ENCODE results near the gene ALDH1A3.
A peak's percentile ranks its signal among the peaks of the same experiment; 100 is the strongest.
"Not testable (repeated sequence)": the region's sequence is repeated elsewhere in the genome, so short reads cannot be mapped to it uniquely, and the experiment has no call there.

The ALDH1A3 gene

DNA sequence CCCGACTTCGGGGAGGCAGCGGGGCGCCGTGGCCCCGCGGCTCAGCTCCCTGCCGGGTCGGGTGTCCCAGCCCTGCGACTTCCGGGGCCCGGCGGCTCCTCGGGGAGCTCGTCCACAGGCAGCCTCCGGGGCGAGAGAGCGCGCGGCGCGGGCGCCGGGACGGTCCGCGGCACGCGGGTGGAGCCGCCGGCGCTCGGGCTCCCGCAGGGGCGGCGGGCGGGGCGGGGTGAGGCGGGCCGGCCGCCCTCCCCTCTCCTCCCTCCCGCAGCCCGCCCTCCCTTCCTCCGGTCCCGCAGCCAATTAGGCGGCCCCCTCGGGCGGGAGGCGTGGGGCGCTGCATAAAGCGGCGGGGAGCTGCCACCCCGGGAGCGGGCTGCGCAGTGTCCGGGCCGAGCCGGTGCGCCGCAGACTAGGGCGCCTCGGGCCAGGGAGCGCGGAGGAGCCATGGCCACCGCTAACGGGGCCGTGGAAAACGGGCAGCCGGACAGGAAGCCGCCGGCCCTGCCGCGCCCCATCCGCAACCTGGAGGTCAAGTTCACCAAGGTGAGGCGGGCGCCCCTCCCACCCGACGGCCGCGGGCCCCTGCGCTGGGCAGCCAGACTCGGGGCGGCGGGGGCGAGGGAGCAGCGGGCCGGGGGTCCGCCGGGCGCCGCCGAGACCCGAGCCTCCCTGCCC lies at the start of gene ALDH1A3:
TSS of gene ALDH1A3 (plus strand) at position 368 of the 675 bp plus-strand sequence. CDS start at position 445, 77 bp downstream.
- DNase-seq (ENCODE audit: low read depth in 1 of 2, low spot score in 1 of 2) = no peak

DNA sequence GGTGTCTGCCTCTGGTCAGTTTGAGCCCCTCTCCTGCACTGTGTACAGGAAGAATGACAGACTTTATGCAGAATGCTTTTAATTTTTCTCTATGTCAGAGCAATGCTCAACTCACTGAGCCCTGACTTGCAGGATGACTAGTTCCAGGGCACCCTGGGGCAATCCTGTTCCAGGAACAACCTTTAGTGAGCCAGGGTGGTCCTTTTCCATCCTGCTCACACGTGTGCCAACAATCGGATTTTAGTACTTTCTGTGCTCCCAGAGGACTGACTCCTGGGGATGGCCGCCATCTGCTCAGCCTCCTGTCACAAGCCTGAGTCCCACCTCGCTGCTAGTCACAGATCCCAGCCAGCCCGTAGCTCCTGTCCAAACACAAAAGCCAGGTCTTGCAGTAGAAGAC lies 48.2 kb upstream of the ALDH1A3 start:
- no peak for DNase-seq (ENCODE audit: low read depth in 1 of 2, low spot score in 1 of 2)

DNA sequence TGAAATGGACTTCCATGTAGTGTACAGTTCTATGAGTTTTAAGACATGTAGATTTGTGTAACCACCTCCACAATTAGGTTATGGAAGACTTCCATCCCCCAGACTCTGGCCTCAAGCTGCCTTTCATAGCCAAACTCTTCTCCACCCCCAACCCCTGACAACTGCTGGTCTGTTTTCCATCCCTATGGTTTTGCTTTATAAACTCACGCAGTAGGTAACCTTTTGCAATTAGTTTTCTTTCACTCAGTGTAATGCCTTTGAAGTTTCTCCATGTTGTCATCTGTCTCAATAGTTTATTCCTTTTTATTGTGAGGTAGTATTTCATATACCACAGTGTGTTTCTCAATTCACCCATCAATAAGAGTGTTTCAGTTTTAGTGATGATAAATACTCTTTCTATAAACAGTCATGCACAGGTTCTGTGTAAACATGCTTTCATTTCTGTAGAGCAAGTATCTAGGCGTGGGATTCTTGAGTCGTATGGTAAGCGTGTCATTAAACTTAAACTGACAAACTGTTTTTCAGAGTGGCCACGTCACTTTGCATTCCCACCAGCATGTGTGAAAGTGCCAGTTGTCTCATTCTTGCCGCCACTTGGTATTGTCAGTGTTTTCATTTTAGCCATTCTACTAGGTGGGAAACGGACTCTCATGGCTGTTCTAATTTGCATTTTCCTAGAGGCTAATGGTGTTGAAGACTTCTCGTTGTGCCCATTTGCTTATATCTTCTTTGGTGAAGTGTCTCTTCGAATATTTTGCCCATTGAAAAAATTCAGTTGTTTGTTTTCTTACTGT lies 47.3 kb upstream of the ALDH1A3 start:
- DNase-seq (ENCODE audit: low read depth in 1 of 2, low spot score in 1 of 2) = no peak

- DNase-seq (ENCODE audit: low read depth in 1 of 2, low spot score in 1 of 2) = no peak
Measured at GRCh38 chr15:100833417-100834389, 45.9 kb upstream of the ALDH1A3 start.

DNA sequence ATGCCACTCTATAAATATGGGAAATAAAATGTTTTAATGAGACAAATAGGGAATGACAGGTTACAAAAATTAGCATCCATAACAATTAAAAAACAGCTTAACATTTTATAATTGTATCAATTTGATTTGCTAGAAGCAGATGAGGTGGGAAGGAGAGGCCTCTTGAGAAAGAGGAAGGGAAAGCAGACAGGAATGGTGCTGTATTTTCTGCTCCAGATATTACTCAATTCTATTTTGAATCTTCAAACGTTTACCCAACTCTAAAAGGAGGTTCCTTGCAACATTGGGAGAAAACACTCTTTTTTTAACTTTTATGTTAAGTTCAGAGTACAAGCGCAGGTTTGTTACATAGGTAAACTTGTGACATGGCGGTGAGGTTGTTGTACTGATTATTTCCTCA lies 44.9 kb upstream of the ALDH1A3 start:
- no peak for DNase-seq (ENCODE audit: low read depth in 1 of 2, low spot score in 1 of 2)

- DNase-seq (ENCODE audit: low read depth in 1 of 2, low spot score in 1 of 2) = no peak
Measured at GRCh38 chr15:100835636-100836035, 44.0 kb upstream of the ALDH1A3 start.

DNA sequence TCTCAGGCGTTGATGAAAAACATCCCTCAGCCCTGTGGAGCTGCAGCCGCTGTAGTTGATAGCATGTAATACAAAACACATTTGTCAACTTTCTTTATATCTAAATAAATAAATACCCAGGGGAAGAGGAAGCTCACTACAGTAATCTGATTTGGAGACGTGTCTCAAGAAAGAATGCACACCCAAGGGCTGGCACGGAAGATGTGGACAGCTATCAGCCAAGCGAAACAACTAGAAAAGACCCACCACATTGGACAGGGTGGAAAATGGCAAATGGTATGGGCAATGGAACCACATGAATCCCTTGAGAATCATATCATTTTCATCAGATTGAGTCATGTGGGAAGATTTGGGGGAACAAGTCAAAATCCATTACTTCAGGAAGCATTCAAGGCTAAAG lies 43.1 kb upstream of the ALDH1A3 start:
- DNase-seq (ENCODE audit: low read depth in 1 of 2, low spot score in 1 of 2) = no peak

- DNase-seq (ENCODE audit: low read depth in 1 of 2, low spot score in 1 of 2) = no peak
Measured at GRCh38 chr15:100841426-100841825, 38.2 kb upstream of the ALDH1A3 start.

DNA sequence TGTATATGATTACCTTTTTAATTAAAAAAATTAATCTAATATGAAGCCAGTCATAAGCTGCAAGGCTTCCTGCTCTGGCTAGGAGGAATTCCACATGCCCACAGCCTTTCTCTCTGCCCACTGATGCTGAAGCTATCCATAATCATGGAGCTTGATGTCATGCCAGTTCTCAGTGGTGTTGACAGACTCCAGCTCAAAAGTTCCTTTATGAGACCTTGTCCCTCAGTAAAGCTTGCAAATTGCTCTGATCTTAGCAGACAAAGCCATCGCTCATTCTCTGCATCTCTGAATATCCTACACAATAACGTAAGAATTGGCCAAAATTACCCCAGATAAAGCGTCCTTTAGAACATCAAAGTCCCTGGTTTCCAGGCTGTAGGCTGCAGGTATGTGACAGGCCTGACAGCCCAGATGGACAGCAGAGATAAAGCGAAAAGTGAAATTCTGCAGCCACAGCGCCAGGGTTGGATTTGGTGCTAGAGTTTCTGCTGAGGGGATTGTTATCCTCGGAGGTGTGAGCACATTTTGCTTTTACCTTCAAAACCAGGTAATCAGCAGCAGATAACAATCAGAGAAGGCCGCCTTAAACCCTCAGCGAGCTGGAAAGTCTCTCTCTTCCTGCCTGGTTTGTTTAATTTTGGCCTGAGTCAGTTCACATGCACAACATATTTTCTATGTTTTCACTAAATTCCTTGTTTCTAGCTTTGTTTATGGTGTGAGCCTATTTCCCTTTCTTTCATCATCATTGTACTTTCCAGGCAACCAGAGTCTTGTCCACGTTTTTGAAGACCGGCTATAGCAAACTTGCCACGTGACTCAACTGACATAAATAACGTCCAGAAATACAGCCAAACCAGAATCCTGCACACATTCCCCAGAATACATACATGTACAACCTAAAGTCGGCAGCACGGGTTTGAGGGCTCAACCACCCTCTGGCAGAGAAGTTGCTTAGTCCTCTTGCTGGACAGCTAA lies 36.6 kb upstream of the ALDH1A3 start:
- DNase-seq (ENCODE audit: low read depth in 1 of 2, low spot score in 1 of 2) = no peak

DNA sequence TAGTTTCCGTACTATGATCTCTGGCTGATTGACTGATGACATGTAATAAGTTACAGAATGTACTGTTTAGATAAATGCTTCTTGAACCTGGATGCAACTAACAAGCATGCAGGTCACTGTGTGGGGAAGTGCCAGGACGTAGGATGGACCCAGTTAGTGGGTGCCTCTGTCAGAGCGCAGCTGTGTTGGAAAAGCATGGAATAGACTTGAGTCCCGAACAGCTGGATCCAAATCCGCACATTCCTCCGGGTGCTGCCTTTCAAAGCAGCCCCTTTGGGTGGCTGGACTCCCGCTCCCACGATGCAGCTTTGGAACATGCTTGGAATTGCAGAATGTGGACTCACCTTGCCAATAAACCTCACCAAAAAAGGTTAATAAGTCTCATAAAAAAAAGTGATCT lies 35.5 kb upstream of the ALDH1A3 start:
- DNase-seq (ENCODE audit: low read depth in 1 of 2, low spot score in 1 of 2) = no peak

GRCh38 chr15:100844778-100845177 lies 34.9 kb upstream of the ALDH1A3 start:
- DNase-seq (ENCODE audit: low read depth in 1 of 2, low spot score in 1 of 2) = no peak

- no peak for DNase-seq (ENCODE audit: low read depth in 1 of 2, low spot score in 1 of 2)
Measured at GRCh38 chr15:100847194-100847593, 32.4 kb upstream of the ALDH1A3 start.

DNA sequence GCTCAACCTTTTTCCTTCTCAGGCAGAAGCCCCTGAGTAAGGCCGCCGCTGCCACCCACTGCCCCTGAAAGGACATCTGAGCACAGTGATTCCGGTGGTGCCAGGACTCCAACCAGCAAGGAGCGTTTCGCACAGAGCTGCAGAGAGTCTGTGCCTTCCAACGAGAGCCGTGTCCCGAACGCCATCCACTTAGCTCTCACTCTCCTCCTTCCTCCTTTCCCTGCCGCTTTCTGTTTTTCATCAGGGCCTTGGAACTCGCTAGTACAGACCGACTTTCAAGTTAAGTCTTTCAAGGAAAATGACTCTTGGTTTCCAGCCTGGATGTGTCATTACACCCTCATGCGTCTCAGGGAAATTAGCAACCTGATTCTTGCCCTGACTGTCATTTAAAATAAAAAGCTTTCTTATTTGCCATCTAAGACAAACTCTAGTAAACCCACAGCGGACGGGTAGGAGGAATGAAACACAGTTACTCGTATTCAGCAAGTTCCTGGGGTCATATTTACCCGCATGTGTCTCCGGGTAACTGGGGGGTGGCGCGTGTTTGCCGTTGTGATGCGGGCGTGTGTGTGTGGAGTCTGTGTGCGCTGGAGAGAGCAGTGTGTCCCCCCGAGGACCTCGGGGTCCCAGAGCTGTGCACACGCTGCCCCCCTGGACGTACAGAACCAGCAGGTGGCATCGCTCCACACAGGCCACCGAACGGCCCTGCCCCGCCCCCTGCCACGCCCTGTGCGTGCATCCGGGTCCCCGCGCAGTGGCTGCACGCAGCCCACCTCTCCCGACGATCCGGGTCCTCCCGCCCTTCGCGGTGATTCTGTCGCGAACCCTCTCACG lies 30.4 kb upstream of the ALDH1A3 start:
- DNase-seq (ENCODE audit: low read depth in 1 of 2, low spot score in 1 of 2) = peak in 1 of 2 donors; percentile 41

- no peak for DNase-seq (ENCODE audit: low read depth in 1 of 2, low spot score in 1 of 2)
Measured at GRCh38 chr15:100849855-100850218, 29.8 kb upstream of the ALDH1A3 start.

DNA sequence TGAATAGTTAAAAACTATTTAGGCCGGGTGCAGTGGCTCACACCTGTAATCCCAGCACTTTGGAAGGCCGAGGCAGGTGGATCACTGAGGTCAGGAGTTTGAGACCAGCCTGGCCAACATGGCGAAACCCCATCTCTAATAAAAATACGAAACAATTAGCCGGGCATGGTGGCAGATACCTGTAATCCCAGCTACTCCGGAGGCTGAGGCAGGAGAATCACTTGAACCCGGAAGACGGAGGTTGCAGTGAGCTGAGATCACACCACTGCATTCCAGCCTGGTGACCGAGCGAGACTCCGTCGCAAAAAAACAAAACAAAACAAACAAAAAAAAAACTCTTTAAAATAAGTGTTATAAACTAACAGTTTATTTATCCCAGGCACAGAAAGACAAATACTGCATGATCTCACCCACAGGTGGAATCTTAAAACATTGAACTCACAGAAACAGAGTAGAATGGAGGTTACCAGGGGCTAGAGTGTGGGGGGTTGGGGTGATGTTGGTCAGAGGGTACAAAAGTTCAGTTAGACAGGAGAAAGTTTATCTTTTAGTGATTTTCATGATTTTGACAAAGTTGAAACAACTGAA lies 28.1 kb upstream of the ALDH1A3 start:
- DNase-seq (ENCODE audit: low read depth in 1 of 2, low spot score in 1 of 2) = not testable (repeated sequence)

DNA sequence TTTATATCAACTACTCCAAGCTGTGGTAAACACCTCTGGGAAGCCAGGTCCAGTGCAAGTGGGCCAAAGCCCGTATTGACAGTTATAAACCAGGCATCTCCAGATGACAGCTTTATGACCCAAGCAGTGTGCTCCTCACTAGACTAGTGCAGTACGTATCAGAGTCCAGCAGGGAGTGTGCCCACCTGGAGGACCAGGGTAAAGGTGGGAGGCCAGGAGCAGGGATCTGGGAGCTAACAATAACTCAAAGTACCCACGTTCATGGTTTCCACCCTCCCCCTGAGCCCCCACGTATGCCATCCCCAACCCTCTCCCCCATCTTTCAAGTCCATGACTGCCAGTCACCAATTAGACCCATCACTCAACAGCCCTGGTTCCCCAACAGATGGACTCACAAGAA lies 27.0 kb upstream of the ALDH1A3 start:
- no peak for DNase-seq (ENCODE audit: low read depth in 1 of 2, low spot score in 1 of 2)

DNA sequence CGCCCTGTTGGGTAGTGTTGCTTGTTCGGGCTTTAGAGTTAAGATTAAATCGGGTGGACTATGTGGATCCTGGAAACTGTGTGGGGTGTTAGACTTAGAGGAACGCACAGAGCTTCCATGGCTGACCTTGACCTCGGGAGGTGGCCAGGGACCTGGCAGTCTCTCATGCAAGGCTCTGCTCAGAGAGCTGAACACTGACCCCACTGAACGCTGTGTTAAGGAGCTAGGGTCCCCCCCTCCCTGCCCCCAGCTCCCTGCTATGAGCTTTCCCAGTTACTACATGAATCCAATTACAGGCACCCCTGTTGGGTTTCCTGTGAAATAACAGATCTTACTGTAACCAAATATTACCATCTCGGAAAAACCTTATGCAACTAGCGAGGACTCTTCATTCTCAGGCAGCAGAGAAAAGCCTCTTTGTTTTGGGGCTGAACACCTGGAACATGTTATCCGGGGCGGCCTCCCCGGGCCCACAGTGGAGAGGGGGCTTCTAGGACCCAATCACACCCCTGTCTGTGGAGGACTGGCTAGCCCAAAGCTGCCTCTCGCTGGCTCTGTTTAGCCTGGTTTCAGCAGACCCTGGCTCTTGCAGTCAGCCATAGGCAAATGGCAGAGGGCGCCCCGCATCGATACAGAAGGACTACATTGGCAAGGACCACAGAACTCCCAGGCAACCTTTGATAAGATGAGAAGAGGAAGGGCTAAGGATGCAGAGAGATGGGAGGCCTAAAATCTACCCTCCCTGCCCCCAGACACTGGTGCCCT lies 25.8 kb upstream of the ALDH1A3 start:
- DNase-seq (ENCODE audit: low read depth in 1 of 2, low spot score in 1 of 2) = no peak

GRCh38 chr15:100856867-100857266 lies 22.8 kb upstream of the ALDH1A3 start:
- DNase-seq (ENCODE audit: low read depth in 1 of 2, low spot score in 1 of 2) = no peak

Measured in stimulated activated CD4-positive, alpha-beta T cell treated with anti-CD3 and anti-CD28 coated beads, Interleukin-15, amount 100 ng/mL, for 1 hour (primary cell).